NAMALWA (cell line): ENCODE measurements around the gene WRNIP1.

ENCODE experiments used
- DNase-seq: peaks from one replicate; pipeline ENCODE4 v3.0.0-alpha.2; 2015; ENCODE audit warnings: low spot score

The WRNIP1 gene

DNA sequence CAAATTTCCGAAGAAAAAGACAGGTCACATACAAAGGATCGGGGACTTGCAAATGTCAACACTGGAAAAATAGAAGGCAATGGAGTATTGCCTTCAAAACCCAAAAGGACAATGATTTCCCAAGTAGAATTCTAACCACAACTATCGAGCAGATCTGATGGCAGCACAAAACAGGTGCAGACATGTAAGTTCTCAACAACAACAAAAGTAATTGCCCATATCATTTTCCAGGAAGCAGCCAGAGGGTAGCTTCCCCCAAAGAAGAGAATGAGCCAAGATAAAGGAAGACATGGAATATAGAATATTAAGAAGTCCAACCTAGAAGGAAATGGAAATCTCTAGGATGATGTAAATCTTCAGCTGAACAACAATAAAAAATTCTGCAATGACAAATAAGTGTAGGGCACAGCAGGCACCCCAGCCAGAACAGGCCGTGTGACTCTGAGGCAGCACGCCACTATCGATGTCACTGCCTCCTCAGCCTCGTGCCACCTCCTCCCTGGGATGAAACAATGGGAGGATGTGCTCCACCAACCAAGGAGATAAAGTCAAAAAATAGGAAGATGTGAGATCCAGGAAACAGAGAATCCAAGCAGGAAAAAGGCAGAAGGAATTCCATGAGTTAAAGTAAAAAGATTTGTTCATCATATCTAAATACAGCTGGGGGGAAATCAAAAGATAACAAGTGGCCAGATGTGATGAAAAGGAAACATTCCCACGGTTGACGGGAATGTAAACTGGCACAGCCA lies 42.3 kb downstream of the WRNIP1 start:
- no peak for DNase-seq

DNA sequence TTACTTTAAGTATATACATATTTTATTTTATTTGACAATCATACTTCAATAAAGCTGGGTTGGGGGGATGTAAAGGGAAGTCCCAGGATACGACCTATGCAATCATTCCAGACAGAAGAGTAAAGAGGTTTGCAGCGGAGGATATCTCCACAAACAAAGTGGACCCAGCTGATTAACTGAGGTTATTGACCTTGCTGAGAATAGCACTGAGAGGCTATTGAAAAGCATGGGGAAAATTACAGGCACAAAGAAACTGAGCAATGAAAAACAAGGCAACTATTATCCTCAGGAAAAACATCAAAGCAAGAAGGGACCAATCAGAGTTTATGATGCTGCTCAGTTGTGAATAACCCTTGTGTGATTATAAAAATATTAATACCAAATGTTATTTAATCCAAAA lies 43.8 kb downstream of the WRNIP1 start:
- DNase-seq, result no peak

DNA sequence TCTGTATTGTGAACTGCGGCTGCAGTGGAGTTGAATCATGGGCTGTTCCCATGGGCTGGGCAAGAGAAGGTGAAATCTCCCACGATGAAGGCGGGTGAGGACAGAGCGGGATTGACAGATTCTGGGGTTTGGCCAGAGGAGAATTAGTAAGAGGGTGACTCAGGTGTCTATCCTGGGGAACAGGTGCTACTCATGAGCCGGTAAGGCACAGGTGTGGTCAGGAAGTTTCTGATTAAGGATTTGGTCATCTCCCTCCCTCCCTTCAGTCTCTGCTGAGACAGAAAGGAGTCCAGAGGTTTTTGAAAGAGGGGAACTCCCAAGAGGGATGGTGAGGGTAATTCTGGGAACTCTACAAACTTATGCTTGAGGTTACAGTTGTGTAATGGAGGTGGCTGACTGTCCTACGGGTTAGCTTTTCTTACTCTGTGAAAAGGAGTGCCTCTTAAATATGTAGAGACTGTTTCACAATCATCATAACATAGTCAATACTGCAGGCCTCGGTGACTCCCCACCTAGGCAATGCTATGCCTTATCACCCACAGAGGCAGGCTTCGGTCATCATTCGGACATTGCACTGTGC lies 45.0 kb downstream of the WRNIP1 start:
- no peak for DNase-seq

DNA sequence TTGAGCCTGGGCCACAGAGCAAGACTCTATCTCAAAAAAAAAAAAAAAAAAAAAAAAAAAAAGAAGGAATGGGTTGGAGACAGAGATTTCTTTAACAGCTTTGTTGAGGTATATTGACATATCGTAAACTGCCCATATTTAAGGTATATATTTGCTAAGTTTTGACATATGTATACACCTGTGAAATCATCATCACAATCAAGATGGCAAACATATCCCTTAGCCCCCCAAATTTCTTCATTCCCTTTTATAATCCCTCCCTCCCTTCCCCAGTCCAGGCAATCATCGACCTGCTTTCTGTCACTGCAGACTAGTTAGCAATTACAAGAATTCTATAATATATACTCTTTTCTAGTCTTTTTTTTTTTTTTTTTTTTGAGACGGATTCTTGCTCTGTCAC lies 47.5 kb downstream of the WRNIP1 start:
- no peak for DNase-seq

DNA sequence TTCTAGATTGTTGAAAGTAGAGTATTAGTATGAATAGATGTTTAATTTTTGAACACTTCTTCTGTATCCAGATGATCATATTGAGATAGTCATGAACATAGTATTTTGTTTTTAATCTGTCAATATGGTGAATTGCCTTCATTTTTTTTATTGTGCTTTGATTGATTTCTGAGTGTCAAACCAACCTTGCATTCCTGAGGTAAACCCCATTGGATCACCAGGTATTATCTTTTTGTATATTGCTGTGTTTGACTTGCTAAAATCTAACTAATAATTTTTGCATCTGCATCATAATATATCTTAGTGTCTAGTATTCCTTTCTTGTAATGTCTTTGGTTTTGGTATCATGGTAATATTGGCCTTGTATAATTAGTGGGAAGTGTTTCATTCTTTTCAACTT lies 51.0 kb downstream of the WRNIP1 start:
- no peak for DNase-seq

DNA sequence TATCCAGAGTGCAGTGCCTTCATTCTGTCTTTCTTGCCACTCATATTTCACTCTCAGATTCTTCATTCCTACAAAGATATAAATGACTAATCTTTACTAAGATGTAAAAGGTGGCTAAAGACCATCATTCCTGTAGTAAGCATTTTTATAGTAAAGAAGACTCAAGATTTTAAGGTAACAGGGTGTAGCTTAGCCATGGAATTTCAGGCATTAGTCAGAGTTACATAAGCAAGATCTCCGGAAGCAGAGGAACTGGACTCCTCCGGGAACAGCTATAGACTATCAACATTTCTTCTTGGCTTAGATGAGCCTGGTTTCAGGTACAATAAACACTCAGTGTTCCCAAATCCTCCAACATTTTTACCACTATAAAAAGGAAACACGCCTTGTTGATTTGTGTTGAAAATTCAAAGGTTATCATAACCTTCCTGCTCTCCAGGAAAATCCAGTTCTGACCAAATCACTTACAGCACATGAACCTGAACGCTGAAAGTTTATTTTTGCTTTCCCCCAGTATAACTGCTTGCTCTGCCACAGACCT lies 52.8 kb downstream of the WRNIP1 start:
- DNase-seq, result no peak

DNA sequence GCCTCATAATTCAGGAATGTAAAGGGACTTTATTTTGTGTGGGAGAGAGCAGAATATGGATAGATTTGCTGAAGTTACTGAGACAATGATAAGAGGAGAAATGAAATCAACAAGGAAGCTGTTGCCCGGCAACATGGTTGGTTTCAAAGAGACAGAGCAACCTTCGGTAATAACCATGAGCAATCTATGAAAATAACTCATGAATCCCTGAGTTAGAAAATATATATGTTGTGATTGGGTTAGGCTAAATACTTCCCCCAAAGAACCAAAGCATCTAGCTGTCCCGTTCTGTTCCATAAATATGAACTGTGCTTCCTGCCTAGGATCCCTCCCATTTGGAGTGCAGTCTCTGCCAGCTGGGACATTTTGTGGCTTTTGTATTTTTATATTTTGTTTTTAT lies 53.4 kb downstream of the WRNIP1 start:
- no peak for DNase-seq

DNA sequence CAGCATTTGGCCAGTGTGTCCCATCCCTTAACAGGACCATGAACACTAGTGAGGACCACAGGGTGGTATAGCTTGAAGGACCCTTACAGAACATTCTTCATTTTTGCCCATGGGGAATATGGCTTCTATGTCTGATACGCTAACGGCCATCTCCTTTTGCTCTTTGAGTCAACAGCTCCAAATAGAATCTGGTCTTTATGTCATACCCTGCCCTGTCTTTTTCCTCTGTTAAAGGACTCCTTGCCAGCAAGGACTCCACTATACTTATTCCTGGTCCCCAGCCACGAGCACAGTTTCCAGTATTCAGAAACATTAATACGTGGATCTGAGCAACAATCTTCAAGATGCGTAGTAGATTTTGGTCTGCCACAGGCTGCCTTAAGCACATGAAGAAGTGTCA lies 53.9 kb downstream of the WRNIP1 start:
- no peak for DNase-seq

DNA sequence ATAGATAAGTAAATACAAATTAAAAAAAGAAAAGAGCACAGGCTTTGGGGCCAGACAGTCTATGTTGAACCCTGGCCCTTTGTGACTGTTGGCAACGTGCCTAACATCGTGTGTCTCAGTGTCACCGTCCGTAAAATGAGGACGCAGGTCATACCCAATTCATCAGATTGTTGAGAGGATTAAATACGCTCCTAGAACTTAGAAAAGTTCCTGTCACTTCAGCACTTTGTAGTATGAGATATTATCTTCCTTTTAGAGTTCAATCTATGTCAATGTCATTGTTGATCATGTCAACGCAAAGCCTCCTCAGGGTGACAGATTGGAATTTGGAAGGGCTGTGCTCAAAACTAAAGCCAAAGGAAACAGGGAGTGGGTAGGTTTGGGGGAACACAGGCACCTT lies 54.8 kb downstream of the WRNIP1 start:
- no peak for DNase-seq

DNA sequence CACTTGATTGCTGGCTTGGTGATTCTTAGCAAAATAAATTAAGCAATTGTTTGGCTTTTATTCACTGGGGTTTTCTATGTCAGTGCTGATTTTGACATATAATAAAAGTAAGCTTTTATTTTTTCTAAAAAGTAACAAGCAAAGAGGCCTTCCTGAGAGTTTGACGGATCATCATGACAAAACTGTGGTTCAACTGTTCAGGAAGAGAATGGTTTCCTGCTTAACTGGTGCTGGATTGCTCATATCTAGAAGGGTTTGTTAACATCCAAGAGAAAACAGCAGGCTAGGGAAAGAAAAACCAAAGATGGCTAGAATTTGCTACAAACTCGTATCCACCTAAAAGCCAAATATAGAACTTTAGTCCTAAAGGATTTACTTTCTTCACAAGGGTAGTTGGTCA lies 55.2 kb downstream of the WRNIP1 start:
- no peak for DNase-seq

DNA sequence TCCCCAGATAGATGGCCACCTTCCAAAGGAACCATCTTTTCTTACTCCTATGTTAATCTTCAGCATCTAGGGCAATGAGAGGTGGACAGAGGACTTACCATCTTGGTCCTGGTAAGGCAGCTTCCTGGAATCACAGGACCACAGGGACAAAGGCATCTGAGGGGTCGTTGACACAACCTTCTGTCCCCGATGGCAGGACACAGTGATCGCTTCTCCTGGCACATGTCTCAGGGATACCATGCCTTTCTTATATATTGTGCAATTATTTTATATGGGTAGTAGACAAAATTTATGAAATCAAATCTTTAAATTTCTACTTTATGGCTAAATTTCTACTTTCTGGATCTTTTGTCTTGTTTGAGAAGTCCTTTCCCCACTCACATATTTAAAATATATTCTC lies 56.4 kb downstream of the WRNIP1 start:
- no peak for DNase-seq

DNA sequence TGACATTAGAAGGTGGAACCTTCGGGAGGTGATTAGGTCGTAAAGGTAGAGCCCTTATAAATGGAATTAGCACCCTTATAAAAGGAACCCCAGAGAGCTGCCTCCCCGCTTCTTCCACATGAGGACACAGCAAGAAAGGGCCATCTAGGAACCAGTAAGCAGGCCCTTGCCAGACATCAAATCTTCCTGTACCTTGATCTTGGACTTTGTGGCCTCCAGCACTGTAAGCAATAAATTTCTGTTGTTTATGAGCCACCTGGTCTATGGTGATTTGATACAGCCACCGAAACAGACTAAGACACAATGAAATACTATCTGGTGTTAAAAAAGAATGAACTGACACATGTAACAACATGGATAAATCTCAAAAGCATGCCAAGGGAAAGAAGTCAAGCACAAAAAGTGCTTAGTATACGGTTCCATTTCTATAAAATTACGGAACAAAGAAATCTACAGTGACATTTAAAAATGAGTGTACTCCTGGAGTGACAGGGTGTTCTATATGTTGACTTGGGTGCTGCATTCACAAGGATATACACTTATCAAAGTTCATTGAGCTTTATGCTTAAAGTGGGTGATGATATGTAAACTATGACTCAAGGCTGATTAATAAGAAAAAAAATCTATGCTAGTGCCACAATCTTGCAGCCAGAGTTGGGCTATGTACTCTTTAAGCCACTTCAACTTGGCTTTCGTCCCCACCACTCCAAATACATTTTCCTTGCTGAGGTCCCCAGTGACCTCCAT lies 58.1 kb downstream of the WRNIP1 start:
- DNase-seq, result no peak

DNA sequence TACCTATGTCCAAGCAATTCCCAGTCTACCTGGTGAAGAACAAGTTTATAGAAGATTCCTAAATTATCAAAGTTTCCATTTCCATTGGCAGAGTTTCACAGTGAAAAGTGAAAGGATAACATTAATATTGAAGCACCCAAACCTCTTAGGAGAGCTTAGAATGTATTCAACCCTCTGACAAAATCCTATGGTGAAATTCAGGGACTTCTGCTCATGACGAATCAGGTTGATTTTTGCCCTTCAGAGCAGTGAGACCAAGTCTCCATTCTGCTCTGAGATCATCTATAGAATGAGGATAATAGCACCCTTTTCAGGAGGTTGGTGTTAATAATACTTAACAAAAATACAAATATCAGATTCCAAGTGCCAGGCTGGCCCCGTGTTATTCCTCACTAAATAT lies 60.9 kb downstream of the WRNIP1 start:
- DNase-seq, result no peak

DNA sequence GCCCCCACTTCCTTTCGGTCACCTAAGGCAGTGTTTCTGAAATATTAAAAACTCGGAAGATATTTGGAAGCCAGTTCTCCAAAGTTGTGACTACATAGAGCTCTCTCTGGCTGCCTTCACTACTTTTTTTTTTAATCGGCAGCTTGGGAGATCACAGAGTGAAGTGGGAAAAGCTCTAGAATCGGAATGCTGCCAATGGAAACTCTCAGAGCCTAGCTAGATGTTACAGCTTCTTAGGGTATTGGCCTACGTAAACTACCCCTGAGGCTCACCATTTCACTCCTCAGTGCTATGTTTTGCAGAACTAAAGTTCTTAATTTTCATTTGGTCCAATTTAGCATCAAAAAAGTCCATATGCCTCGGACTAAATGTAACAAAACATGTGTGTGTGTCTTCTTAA lies 61.9 kb downstream of the WRNIP1 start:
- no peak for DNase-seq

DNA sequence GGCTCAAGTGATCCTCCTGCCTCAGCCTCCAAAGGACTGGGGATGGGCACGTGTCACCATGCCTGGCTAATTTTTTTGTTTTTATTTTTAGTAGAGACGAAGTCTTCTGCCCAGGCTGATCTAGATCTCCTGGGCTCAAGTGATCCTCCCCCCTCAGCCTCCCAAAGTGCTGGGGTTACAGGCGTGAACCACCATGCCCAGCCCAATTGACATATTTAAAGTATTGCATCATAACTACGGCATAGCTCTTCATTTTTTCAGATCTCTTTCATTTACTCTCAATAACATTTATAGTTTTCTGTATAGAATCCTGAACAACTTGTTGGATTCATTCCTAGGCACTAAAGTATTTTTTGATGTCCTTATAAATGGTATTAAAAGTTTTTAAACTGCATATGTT lies 63.4 kb downstream of the WRNIP1 start:
- no peak for DNase-seq

DNA sequence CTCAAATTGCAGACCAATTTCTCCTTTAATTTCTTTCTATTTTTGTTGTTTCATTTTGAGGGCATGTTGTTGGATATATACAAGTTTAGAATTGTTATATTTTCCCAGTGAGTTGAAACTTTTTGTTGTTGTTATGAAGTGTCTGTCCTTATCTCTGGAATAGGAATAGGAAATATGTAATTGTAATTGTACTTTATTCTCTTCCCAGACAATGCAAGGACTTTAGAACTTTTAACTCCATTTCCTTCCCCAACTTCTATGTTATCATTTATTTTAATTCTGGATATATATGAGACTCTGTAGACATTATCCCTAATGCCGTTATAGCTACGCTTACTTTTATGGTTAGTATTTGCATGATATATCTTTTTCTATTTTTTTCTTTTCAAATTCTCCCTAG lies 64.1 kb downstream of the WRNIP1 start:
- no peak for DNase-seq

DNA sequence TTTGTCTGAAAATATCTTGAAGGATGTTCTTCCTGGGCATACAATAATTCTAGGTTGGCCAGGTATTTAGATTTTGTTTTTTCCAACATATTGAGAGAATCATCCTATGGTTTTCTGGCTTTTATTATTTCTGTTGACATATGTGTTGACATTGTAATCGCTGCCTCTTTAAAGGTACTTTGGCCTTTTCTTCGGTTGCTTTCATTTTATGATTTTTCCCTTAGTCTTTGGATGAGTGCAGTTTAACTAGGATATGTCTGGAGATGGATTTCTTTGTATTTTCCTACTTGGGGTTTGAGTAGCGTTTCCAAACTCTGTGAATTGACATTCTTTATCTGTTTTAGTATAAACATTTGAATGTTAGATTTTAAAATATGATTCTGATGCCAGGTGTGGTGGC lies 65.0 kb downstream of the WRNIP1 start:
- DNase-seq, result no peak

DNA sequence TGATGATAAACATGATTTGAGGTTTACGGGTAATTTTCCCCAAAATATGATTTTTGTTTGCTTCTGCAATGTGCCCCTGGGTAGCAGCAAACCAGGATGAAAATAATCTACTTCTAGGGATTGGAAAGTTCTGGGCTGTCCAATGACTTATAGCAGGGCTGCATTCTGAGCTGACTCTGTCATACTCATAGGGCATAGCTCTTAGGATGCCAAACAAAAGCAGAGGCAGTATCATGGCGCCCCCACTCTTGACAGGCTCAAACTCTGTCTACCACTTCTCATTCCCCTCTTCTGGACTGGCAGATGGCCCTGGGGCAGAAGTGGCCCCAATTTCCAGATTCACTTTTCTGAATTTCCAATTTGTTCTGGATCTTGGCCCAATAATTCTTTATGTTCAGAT lies 66.2 kb downstream of the WRNIP1 start:
- DNase-seq, result no peak

DNA sequence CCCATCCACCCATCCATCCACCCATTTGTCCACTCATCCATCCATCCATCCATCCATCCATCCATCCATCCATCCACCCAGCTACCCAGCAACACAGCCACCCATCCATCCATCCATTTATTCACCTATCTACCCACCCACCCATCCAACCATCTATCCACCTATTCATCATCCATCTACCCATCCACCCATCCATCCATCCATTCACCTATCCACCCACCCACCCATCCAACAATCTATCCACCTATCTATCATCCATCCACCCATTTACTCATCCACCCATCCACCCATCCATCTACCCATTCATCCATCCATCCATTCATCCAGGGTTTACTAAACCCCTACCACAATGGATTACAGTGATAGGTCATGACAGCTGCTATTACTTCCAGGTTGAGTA lies 69.1 kb downstream of the WRNIP1 start:
- no peak for DNase-seq
